Limb (tissue), 2 donors: Measurements from ENCODE around the gene JHY.
"Not testable (repeated sequence)": the region's sequence is repeated elsewhere in the genome, so short reads cannot be mapped to it uniquely, and the experiment has no call there.

Experiments
- DNase-seq, 2 donors: peaks; one replicate each; pipeline ENCODE4 v3.0.0-alpha.2; 2016; ENCODE audit errors: extremely low spot score in 2 of 2

JHY gene

DNA sequence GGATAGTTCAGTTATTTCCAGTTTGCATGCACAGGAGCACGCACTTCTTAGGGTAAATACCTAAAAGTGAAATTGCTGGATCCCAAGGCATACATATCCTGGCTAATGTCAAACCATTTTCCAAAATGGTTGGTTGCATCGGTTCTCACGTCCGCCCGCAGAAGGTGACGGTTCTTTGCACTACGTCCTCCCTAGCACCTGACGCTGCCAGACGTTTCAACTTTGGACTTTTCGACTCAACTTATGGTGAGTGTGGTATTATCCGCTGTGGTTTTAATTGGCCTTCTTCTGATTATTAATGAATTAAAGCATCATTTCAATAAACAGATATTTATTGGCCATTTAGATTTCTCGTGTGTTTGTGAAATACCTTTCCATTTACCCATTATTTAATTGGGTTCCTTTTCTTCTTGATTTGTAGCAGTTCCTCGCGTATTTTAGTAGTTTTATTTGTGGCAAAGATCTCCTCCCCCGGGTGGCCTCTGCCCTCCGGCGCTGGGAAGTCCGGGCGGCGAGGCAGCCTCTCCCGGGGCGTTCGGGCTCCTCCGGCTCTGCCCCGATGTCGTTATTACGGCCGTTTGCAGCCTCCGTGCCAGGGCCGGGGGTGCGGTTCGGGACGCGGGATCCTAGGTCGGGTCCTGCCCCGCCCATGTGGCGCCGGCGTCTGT lies at the start of gene JHY:
Gene JHY, plus strand, starts transcription at position 571 of the 668 bp plus-strand sequence. CDS start 3,091 bp downstream, outside the sequence.
- no peak for DNase-seq

DNA sequence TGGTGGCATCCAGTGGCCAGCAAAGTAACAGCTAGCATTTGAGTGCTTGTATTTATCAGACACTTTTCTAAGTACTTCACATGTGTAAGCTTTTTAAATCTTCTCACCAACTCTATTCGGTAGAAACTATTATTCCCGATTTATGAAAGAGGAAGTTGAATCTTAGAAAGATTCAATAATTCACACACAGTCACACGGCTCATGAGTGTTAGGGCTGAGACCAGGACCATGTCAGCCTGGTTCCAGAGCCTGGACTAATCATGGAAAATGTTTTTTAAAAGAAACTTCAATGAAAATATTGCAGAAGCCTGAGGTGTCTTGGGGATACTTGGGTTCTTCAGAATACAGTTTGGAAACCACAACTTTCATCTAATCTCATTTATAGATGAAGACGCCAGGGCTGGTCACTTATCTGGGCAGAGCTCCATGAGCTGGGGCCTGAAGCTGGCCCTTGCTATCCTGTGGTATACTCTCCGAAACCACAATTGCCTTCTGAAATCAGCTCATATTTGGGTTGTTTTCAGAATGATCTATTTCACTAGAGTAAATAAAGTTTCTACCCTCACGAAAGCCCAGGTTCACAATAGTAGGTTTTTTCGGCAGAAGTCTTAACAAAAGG lies 48.6 kb upstream of the JHY start:
- no peak for DNase-seq

DNA sequence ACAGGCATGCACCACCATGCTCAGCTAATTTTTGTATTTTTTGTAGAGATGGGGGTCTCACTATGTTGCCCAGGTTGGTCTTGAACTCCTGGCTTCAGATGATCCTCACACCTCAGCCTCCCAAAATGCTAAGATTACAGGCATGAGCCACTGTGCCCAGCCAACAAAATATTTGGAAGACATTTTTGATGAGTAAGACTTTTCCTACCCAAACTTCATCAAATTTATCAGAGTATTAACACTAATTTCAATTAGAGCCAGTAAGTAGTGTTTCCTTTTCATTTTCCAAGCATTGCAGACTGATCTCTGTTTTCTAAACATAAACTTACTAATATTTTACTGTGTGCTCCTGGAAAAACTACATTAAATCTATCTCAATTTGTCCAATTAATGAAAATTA lies 45.6 kb upstream of the JHY start:
- DNase-seq = no peak

DNA sequence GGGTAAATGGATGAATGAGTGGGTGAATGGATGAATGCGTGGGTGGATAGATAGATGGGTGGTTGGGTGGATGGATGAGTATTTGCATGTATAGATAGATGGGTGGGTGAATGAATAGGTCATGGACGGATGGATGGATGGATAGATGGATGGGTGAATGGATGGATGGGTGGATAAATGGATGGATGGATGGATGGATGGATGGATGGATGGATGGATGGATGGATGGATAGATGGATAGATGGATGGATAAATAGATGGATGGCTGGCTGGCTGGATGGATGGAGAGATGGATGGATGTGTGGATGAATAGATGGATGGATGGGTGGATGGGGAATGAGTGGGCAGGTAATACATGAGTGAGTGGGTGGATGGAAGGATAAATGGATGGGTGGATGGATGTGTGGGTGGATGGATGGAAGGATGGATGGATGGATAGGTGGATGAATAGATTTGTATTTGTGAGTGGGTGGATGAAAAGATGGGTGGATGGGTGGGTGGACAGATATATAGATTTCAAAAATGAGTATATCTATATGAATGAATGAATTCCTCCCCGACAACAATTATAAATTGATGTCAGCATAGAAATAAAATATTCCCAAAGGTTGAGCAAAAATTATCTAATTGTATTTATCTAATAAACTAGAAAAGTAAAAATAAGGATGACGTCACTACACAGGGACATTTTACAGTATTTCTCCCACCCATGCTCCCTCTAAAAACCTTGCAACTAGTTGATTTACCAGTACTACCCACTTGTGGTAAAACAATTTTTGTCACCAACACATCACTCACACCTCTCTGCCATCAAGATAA lies 44.8 kb upstream of the JHY start:
- no peak for DNase-seq

DNA sequence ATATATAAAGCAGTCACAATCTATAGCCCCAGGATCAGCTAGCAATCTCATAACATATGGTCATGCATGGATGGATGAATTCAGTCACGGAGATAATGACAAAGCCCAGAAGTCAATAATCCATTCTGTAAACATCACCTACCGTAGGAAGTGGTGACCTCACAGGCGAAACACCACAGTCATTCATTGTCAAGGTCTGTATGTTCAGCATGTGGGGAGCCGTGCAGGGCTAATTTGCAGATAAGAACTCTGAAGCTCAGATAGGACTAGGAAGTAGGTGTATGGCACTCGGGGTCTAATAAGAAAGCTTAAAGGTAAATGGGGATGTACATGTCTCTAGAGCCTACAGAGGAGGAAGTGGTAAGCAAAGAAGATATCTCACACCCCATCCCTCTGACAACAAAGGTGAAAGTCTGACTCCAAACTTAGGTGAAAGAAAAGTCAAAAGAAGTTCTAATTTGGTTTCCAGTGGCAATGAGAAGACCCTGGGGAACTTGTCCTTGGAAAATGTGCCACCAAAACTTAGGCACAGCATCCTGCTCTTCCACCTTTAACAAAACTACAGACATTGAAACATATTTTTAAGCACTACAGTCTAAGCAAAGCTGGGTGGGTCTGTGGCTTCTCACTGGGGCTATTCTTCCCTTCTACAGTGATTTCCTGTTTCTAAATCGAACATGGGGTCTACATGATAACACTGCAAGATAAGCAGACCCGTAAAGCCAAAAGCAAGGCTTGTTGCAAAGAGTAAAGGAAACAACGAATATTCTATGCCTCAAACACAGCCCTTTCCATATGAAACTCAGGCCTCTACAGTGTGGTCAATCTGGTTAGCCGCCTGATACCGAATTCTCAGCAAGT lies 39.0 kb upstream of the JHY start:
- DNase-seq = no peak

DNA sequence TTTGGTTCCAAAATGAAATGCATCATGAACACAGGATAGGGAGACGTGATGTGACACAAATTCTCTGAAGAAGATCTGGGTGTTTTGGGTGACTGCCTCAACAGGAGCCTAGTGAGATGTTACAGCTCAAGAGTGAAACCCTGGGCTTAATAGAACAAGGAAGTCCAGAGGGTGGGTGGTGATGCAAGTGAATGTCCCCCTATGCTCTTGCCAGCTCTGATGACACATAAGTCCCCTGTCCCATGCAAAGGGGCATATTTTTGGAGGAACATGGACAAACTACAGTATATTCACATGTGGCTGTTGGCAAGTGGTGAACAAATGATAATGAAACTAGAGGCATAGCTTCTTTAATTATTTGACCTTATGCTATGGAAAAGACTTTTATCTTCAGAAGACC lies 35.1 kb upstream of the JHY start:
- DNase-seq = no peak

DNA sequence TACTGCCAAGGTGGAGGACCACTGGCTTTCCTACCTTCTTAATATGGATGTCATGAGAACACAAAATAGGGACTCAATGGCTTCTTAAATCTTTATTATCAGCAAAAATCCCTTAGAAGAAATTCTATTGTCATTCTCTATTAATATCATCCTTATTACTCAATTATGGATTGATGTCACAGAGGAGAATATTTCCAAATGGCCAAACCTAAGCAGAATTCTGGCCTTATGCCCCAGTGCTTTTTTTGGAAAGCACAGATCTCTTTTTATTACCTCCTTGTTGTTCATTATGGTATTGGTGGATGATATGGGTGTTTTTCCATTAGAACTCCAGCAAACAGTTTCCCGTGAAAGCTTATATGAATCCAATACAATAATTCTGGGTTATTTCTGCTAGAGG lies 34.4 kb upstream of the JHY start:
- no peak for DNase-seq

DNA sequence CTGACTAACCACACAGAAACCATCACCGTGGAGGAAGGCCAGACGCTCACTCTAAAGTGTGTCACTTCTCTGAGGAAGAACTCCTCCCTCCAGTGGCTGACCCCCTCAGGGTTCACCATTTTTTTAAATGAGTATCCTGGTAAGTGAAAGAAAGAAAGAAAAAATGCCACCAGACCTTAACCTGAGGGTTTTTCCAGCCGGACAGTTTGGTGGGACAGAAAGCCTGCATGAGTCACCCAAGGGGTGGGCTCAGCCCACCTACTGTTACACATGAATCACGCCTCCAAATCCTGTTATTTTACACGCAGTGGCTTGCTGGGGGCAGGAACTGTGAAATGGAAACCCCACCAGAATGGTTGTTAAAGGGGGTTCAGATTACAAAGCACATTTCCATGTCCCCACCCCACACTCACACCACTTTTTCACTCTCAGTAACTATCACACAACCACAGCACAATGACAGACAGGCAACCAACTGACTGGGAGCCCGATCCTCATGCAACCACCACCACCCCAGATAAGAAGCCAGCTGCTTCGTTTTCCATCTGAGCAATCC lies 32.4 kb upstream of the JHY start:
- DNase-seq = no peak

DNA sequence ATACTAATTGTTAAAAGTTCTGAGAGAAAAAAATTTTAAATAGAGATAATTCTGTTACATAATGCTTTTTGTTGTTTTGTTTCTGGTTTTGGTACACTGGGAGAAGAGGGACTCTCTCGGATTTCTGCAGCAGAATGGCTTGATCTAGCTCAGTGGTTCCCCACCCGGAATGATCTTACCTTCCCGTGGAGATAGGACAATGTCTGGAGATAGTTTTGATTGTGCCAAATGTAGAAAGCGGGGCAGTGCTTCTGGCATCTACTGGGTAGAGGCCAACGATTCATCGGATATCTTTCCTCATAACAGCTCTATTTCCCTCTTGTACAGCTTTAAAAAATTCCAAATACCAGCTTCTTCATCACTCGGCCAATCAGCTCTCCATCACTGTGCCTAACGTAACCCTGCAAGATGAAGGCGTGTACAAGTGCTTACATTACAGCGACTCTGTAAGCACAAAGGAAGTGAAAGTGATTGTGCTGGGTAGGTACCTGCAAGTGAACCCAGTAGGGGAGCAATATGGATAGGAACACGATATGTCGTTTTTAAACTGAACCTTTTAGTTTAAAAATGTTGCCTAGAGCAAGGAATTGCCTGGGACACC lies 31.1 kb upstream of the JHY start:
- no peak for DNase-seq

DNA sequence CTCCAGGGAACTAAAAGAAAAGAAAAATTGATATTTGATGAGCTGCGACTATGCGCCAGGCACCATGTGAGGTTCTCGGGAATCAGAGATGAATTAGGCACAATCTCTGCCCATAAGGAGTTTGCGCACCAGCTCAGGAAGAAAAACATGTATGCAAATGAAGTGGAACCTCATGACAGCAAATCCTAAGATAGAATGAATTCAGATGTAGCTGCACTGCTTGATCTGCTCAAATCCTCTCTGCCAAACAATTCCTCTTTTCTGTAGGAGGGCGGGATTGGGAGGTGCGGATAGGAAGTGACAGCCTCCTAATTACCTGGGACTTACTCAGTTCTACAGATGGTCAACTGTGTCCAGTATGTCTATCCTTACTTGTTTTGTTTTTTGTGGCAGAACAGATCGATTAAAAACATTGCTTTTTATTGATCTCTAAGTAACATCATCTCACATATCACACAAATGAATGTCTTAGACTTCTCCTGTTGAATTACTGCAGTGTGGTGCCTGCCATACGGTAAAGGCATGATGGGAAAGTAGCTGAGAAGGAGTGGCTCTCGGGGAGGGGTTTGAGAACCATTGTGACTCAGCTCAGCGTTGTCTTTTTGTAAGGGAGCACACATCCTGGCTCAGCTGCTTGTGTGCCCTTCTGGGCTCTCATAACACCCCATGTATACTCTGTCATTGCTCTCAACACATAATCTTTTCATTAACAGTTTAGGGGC lies 30.3 kb upstream of the JHY start:
- no peak for DNase-seq

DNA sequence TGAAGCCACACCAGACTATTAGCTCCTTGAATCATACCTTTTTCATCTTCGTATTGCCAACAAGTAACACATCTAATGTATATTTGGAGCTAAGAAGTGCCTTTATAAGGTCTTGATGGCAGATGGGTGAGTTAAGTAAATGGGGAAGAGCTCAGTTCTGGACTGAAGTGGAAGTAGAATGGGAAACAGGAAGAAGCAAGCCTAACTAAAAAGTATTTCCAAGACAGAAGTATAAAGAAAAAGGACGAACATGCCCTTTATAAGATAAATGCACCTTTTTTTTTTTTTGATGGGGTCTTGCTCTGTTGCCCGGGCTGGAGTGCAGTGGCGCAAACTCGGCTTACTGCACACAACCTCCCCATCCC lies 29.8 kb upstream of the JHY start:
- DNase-seq = no peak

DNA sequence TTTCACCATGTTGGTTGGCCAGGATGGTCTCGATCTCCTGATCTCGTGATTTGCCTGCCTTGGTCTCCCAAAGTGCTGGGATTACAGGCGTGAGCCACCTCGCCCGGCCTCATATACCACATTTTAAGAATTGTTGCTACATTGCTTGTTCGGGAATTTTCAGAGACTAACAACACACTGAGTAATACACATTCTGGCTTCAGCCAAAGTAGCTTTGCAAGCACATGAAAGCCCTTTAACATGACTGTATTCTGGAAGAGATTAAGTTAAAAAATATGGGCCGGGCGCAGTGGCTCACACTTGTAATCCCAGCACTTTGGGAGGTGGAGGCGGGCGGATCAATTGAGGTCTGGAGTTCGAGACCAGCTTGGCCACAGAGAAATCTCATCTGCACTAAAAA lies 29.3 kb upstream of the JHY start:
- DNase-seq = no peak

DNA sequence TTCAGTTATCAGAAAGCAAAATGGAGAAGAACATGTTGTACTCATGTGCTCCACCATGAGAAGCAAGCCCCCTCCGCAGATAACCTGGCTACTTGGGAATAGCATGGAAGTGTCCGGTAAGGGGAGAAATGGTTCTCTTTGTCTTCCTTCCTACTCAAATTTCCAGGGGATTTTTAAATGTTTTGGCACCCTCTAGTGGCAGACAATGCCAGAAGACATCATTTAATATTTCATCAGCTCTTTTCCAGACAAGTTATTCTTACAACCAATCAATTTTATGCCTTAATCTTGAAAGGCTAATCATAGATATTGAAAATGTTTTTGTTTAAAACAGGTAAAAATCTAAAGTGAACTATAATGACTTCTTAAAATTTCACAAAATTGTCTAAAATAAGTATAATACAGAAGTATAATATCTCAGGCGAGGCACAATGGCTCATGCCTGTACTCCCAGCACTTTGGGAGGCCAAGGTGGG lies 28.6 kb upstream of the JHY start:
- peak; percentile 59 to 92 for DNase-seq

DNA sequence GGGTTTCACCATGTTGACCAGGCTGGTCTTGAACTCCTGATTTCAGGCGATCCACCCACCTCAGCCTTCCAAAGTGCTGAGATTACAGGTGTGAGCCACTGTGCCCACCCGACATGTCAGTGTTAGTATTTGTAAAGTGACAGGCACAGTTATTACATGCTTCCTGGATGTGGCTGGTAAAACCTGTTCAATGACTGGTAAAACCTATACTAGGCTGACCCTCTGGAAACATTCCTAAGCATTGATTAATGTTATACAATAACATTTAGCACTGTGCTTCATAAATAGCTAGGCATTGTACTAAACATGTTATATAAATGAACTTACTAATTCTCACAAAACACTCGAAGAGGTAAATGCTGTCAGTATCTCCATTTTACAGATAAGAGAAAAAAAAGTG lies 20.9 kb upstream of the JHY start:
- DNase-seq = no peak

DNA sequence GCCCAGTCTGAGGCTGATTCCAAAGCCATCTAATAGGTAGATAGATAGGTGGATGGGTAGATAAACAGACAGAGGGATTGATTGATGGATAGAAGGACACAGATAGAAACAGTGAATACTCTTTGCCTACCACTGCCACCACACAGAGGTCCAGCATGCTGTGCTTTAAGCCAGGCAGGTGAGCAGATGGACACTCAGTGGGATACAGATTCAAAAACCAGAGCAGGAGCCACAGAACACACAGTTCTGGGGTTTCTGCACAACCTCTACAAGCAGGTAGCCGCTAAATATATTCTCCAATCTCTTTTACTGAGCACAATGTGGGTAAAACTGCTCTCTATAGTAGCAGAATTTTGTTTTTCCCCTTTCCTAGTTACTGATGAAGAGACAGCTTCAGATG lies 20.5 kb upstream of the JHY start:
- no peak for DNase-seq

DNA sequence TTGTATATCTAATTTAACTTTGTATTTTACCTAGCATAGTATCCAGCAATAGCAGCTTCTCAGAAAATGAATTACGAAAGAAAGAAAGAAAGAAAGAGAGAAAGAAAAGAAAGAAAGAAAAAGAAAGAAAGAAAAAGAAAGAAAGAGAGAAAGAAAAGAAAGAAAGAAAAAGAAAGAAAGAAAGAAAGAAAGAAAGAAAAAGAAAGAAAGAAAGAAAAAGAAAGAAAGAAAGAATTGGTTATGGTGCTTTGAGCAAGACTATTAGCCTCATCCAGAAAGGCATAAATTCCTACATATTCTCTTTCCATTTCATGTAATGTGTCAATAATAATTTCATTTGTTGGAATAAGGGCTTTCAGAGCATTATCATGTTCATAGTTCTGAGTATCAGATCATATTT lies 19.4 kb upstream of the JHY start:
- DNase-seq = not testable (repeated sequence)

DNA sequence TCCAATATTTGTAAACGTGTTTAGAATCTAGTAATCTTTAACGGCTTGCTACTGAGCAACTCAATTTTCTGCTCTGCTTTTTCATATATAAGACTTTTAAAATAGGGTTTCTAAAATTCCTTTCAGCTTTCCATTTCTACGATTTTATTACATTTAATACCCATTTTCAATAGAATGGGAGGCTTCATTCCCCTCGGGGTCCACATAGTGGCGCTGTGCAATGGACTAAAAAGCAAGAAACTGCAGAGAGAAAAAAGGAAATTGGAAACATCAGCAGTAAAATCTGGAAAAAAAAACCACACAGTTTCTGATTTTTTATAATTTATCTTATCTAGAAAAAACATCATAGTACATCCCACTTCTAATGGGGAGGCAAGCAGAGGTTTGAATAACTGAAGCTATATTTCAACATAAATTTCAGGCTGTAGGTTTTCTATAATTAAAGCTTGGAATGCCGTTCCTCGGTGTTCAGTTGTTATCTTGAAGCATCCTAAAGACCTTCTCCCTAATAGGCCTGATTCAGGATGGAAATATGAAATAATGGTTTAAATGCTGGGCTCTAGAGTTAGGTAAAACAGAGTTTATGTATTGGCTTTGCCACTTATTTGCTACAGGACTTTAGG lies 18.7 kb upstream of the JHY start:
- peak; percentile 66 to 71 for DNase-seq

DNA sequence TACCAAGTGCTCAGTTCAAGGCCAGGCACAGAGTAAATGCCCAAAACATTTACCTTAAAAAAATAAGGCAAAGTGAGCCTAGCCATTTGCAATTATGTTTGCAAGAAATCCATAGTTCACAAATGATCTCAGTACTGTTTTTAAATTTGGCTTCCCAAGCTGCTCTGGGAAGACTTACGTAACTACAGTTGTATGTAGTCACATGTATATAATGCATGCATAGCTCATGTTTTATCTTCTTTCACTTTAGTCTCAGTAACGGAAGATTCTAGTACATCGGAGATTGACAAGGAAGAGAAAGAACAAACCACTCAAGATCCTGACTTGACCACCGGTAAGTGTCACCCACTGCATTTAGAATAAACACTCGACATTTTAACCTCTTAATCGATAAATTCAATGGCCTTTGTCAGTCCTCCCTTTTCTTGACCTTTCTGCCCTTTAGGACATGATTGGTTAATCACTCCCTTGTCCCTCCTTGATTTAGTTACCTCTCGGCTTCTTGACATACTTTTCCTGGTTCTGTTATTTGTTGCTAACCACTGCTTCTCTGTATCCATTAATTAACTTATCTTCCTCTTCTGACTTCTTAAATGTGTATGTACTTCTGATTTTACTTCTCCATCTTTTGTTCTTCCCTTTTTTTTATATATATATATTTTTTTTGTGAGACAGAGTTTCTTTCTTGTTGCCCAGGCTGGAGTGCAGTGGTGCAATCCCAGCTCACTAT lies 18.0 kb upstream of the JHY start:
- no peak for DNase-seq

DNA sequence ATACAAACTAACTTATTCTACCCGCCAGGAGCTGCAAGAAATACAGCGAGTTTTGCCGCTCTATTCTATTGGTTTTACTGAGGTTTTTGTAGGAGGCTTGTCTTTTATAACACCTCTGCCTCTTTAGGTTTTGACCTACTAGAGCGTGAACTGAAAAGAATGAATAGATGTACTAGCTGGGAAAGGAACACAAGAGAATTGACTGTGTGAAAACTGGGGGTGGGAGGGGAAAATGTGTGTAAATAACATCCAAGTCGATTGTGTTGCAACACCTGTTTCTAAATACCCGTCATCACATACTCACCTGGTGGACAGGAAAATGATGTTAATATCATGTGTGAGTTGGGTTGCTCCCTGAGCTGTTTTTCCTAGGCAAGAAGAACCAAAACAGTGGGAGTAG lies 12.9 kb upstream of the JHY start:
- DNase-seq = no peak
